GM20000 (cell line): ENCODE measurements around the gene FRAT1.
A peak's percentile ranks its signal among the peaks of the same experiment; 100 is the strongest.
"Not testable (repeated sequence)": the region's sequence is repeated elsewhere in the genome, so short reads cannot be mapped to it uniquely, and the experiment has no call there.

Experiments
- DNase-seq: peaks from one replicate; pipeline ENCODE4 v3.0.0; 2012; ENCODE audit warnings: low spot score
- CTCF ChIP-seq: IDR thresholded peaks from 2 replicates; pipeline ENCODE4 v1.5.1; 2012; ENCODE audit warnings: mild to moderate bottlenecking, control low read depth; ENCODE audit errors: extremely low read depth, missing control alignments

The FRAT1 gene

GRCh38 chr10:97279121-97279815 is 39.8 kb upstream of the FRAT1 start:
- no peak for TF ChIP-seq CTCF

GRCh38 chr10:97280783-97281182 is 38.3 kb upstream of the FRAT1 start:
- no peak for DNase-seq
- TF ChIP-seq CTCF, result no peak

More at GRCh38 chr10:97279121-97279815, 39.8 kb upstream of the FRAT1 start:
- no peak for DNase-seq

GRCh38 chr10:97290076-97290475 is 29.0 kb upstream of the FRAT1 start:
- DNase-seq, result not testable (repeated sequence)

- DNase-seq, result not testable (repeated sequence)
These were observed 28.3 kb upstream of the FRAT1 start for GRCh38 chr10:97290576-97291356.

- no peak for TF ChIP-seq CTCF
- no peak for DNase-seq
These were observed 27.5 kb upstream of the FRAT1 start for GRCh38 chr10:97291357-97292096.

GRCh38 chr10:97292097-97292861 is 26.8 kb upstream of the FRAT1 start, which contains the start of gene ARHGAP19:
ARHGAP19 (minus strand) TSS chr10:97292637; CDS start chr10:97292627, 10 bp downstream.
- DNase-seq, result peak; percentile 95
- no peak for TF ChIP-seq CTCF

GRCh38 chr10:97292862-97293198 is 26.2 kb upstream of the FRAT1 start:
- no peak for TF ChIP-seq CTCF
- no peak for DNase-seq
